ENCODE measurements around the gene NIPSNAP3A.

GRCh38 chr9:104748359-104749031 lies 1.0 kb downstream of the NIPSNAP3A start:
- TF ChIP-seq CTCF (IDR thresholded peaks at IDR 0.05) (no peak), POLR2AphosphoS5 (IDR thresholded peaks at IDR 0.05) (peak in 1 of 3 donors; percentile 7), POLR2A (IDR thresholded peaks at IDR 0.05) (no peak), EP300 (IDR thresholded peaks at IDR 0.05) (no peak)

All from stomach (tissue), 4 donors.